Stimulated activated CD8-positive, alpha-beta memory T cell treated with anti-CD3 and anti-CD28 coated beads, Interleukin-7, amount 100 ng/mL, for 24 hours (primary cell): ENCODE results near the gene NAXE.
"Not testable (repeated sequence)": the region's sequence is repeated elsewhere in the genome, so short reads cannot be mapped to it uniquely, and the experiment has no call there.

Experiments used
- DNase-seq: peaks from one replicate; pipeline ENCODE4 v3.0.0-alpha.2; 2020; ENCODE audit warnings: low read depth

Gene NAXE

GRCh38 chr1:156623946-156624813 lies 32.6 kb downstream of the NAXE start:
- DNase-seq = no peak

DNA sequence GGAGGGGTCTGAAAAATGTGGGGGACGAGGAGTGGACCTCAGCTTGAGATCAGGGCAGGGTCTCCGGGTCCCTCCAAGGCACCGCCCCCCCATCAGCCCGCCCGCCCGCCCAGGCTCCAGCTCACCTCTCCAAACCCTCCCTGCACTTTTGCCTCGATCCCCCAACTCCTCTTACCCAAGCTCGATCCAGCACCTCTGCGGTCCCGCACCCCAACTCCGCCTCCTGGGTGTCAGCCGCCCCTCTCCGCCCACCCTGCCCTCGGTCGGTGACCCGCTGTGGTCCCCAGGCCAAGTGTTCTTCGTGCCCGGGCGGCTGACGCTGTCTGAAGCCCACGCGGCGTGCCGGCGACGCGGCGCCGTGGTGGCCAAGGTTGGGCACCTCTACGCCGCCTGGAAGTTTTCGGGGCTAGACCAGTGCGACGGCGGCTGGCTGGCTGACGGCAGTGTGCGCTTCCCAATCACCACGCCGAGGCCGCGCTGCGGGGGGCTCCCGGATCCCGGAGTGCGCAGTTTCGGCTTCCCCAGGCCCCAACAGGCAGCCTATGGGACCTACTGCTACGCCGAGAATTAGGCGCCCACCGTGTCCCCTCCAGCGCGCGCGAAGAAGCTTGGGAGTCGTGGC lies 33.3 kb downstream of the NAXE start:
- no peak for DNase-seq

DNA sequence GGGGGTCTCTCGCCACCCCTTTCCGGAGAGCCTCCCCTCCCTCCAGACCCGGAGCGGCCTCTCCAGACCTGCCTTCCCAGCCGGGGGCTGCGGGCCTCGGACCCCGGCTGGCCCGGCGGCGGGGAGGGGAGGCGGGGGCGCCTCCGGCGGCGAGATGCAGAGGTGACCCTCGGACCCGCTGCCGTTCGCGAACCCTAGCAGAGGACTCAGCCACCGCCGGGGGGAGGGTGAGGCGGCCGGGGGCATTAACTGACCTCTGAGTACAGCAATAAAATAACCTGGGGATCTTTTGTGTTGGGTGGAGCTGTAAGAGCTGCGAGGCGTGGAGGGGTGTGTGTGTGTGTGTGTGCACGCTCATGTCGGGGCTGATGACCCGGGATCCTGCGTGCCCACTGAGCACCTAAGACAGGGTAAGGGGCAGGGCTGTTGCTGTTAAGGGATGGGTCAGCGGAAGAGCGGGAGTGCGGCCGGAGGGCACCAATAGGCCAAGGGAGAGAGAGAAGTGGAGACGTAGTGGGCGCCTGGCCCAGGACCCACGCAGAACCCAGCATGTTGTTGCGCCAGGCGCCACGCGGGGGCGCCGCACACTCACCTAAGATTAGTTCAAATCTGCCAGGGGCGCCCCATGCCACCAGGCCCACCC lies 34.0 kb downstream of the NAXE start:
- DNase-seq = peak; percentile 41

- DNase-seq = no peak
Observed at GRCh38 chr1:156626079-156626438, 34.5 kb downstream of the NAXE start.

DNA sequence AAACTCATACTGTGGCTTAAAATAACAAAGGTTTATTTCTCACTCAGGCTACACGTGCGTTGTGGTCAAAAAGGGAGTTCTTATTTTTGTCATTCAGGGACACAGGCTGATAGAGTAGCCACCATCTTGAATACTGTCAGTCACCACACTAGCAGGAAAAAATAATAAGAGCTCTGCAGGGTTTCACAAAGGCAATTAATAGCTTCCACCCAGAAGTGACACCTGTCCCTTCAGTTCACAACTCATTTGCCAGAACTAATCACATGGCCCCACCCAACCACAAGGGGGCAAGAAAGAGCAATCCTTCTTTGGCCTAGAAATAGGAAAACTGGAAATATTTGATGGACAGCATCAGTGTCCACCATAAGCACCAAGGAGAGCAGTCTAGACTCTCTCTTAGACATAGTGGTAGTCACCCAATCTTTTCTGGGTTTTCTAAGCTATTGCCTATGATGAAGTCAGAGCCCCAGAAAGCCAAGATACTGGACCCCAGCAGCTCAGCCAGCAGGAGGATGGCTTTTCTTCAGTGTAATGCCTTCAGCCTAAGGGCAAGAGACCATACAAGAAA lies 35.8 kb downstream of the NAXE start:
- DNase-seq = no peak

- DNase-seq = no peak
Observed at GRCh38 chr1:156629823-156630449, 38.4 kb downstream of the NAXE start.

DNA sequence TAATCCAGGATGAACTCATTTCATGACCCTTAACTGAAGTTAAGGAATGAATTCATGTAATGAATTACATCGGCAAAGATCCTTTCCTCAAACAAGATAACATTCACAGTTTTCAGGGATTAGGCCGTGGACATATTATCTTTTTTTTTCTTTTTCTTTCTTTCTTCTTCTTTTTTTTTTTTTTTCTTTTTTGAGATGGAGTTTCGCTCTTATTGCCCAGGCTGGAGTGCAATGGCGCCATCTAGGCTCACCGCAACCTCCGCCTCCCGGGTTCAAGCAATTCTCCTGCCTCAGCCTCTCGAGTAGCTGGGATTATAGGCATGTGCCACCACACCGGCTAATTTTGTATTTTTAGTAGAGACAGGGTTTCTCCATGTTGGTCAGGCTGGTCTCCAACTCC lies 39.6 kb downstream of the NAXE start:
- not testable (repeated sequence) for DNase-seq

- no peak for DNase-seq
Observed at GRCh38 chr1:156632355-156632754, 40.8 kb downstream of the NAXE start.

- no peak for DNase-seq
Observed at GRCh38 chr1:156638189-156638985, 46.8 kb downstream of the NAXE start.

DNA sequence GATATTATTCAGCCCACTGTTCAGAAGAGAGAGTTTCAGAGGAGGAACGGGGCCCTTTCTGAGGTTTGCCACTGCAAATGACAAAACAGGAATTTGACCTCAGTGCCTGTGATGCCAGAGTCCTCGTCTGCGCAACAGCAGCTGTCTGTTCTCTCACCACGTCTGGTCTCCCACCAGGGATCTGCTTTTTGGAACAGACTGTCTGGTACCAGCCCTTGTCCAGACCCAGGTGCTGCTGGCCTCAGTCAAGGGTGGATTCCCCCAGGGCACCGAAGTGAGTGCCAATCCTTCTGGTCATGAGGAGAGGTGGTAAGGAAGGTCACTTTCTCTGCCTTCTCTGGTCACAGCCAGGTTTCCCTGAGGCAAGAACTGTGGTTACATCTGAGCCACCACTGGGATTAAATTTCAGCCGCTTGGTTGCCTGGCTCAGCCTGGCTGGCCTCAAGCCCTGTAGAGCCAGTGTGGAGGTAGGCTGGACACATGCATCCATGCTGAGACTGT lies 48.1 kb downstream of the NAXE start:
- no peak for DNase-seq

- no peak for DNase-seq
Observed at GRCh38 chr1:156640842-156641706, 49.5 kb downstream of the NAXE start.

DNA sequence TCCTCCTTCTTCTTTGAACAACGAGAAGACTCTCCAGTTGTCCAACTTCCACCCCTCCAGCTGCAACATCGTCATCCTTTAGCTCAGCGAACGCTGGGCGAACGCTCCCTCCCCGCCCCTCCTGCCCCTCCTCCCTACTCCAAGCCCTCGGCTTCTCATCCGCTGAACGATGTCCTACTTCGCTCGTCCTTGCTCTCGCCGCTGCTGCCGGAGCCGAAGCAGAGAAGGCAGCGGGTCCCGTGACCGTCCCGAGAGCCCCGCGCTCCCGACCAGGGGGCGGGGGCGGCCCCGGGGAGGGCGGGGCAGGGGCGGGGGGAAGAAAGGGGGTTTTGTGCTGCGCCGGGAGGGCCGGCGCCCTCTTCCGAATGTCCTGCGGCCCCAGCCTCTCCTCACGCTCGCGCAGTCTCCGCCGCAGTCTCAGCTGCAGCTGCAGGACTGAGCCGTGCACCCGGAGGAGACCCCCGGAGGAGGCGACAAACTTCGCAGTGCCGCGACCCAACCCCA lies 50.2 kb downstream of the NAXE start, which contains the start of gene BCAN:
Gene BCAN (plus strand): TSS at position 357 of the 504 bp plus-strand sequence. CDS start 3,938 bp downstream, outside the sequence.
- DNase-seq = no peak

DNA sequence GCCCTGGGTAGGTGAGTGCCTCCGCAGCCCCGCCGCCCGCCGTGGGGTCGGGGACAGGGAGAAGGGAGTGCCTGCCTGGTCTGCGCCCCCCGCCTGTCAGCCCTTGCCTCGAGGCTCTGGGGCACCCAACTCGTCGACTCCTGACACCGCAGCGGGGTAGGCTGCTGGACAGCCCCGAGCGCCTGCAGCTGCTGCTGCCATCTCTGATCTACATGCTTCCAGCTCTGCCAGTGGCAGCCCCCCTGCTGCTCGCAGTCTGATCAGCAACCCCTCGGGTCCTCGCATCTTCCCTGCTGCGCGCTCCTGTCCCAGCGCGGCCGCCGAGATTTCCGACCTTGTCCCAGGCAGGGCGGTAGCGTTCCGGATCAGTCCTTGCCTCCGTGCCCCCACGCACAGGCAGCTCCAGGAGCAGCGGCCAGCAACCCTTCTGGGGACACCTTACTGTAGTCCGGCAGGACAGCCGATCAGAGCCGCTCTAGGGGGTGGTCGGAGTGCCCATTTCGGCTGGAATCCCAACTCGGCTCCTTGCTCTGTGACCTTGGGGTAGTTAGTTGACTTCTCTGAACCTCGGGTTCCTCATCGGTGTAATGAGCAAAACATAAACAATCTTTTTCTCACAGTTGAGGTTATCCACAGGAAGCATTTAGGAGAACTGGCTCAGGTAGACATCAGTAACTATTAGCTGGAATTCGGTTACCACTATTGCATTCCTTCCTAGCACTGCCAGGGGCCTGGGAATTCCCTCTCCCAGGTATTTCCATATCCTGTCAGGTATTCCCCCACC lies 50.9 kb downstream of the NAXE start:
- no peak for DNase-seq

DNA sequence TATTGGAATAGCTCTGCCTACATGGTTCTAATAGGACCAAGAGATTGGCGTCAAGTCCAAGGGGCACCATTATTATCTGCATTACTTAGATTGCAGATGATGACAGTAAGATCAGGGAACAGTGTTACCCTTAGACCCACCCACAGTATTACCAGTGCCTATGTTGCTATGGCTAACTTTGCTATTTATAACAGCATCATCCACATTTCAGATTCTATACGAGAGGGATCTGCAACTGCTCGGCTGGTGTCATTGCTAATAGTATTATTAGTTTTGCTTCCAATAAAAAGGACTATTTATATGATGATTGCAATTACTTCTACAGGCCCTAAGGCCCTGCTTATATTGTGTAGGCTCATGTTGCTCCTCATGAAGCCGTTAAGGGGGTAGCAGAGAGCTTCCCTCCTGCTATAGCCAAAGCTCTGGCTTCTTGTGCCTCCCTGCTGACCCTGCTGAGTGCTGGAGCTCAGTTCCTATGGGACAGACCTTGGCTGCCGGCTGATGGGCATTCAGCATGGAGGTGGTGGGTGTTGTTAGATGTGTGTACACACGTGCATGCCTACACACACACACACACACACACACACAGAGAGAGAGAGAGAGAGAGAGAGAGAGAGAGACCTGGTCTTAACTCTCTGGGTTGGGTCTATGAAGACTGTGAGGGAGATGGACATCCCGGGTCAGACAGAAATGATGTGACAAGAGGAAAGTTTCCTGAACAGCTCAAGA lies 51.6 kb downstream of the NAXE start:
- DNase-seq = no peak

- no peak for DNase-seq
Observed at GRCh38 chr1:156643778-156644092, 52.2 kb downstream of the NAXE start.
